Smooth muscle cell of bladder (primary cell): ENCODE measurements around the gene MEAK7. TPM values are rescaled to one million over a fixed set of nuclear protein-coding genes. Genes with fewer than 3 reads are reported as not detected.

Experiments
- total RNA-seq: library from RNA; depleted of rRNA; stranded (reverse); fragments of >200 nt; gene quantifications from 2 replicates; pipeline ENCODE4 v1.2.3, GENCODE V29; 2014

The MEAK7 gene, protein sequence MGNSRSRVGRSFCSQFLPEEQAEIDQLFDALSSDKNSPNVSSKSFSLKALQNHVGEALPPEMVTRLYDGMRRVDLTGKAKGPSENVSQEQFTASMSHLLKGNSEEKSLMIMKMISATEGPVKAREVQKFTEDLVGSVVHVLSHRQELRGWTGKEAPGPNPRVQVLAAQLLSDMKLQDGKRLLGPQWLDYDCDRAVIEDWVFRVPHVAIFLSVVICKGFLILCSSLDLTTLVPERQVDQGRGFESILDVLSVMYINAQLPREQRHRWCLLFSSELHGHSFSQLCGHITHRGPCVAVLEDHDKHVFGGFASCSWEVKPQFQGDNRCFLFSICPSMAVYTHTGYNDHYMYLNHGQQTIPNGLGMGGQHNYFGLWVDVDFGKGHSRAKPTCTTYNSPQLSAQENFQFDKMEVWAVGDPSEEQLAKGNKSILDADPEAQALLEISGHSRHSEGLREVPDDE
- 10.5 and 11.5 TPM in 2 replicates for total RNA-seq

GRCh38 chr16:84504420-84505248, at the start of gene MEAK7:
Gene MEAK7, minus strand, starts transcription at chr16:84504659. Its CDS starts 6,573 bp downstream, at chr16:84498086.

Other genes with a start within 250 kb of the MEAK7 start
- 6.7 and 28.6 TPM in 2 replicates for gene WFDC1, start 209.8 kb downstream of the MEAK7 start, total RNA-seq
- under 0.01 TPM in 1 of 2 replicates, not detected in the other for gene ATP2C2, start 136.1 kb downstream of the MEAK7 start, total RNA-seq
- gene COTL1, start 113.4 kb upstream of the MEAK7 start, total RNA-seq, result 73.3 and 96.4 TPM in 2 replicates
- gene KLHL36, start 143.9 kb upstream of the MEAK7 start, total RNA-seq, result 59.4 and 86.6 TPM in 2 replicates
- gene USP10, start 195.3 kb upstream of the MEAK7 start, total RNA-seq, result 30.0 and 37.9 TPM in 2 replicates